B cell (primary cell): ENCODE results near the gene PTGR1. TPM values are rescaled to one million over a fixed set of nuclear protein-coding genes. Genes with fewer than 3 reads are reported as not detected.

ENCODE experiments used
- ATAC-seq: fragments of 200-7000 bp; cut with Tn5 transposase; one replicate; pipeline ENCODE4 v1.10.0; 2021; ENCODE audit warnings: low read depth, mild to moderate bottlenecking, moderate number of reproducible peaks, moderate library complexity
- CTCF ChIA-PET: fragments of 350-600 bp; sonication (Branson Sonifier 250); formaldehyde crosslinking; loops from one replicate; lab custom pipeline; 2021; ENCODE audit warnings: antibody characterized with exemption, inconsistent platforms; lab: Charles Lee
- POLR2A ChIA-PET: fragments of 350-600 bp; sonication (Branson Sonifier 250); formaldehyde crosslinking; loops from one replicate; lab custom pipeline; 2021; ENCODE audit warnings: antibody characterized with exemption; lab: Charles Lee
- DNase-seq: peaks from one replicate; pipeline ENCODE4 v3.0.0; 2013
- H2AFZ ChIP-seq: 2 replicates; pipeline ENCODE4 v1.6.1; 2012; ENCODE audit warnings: mild to moderate bottlenecking, low read depth, low read length; ENCODE audit not compliant: insufficient read depth, poor library complexity, severe bottlenecking
- H3K27ac ChIP-seq, 2 donors: 1 replicate in 1 of 2; 2 replicates in 1 of 2; pipeline ENCODE4 v1.5.1; 2012 to 2013; ENCODE audit warnings: low read length in 2 of 2, mild to moderate bottlenecking in 2 of 2, moderate library complexity in 1 of 2
- H3K27me3 ChIP-seq, 4 experiments: fragments of 200-600 bp in 1 of 4; sonication (generic) in 1 of 4; replicated peaks in 1 of 4; 1 replicate in 2 of 4; 2 replicates in 2 of 4; pipeline versions ENCODE4 v1.6.1 to v1.7.0; 2013 to 2016; ENCODE audit warnings: low read length in 3 of 4, mild to moderate bottlenecking in 2 of 4, mixed read lengths in 1 of 4, moderate library complexity in 1 of 4; ENCODE audit not compliant: insufficient read depth in 4 of 4, control insufficient read depth in 3 of 4; ENCODE audit errors: control extremely low read depth in 1 of 4
- H3K36me3 ChIP-seq, 2 experiments: replicated peaks in 1 of 2; 1 replicate in 1 of 2; 2 replicates in 1 of 2; pipeline versions ENCODE4 v1.6.1 to v1.7.1; 2013; ENCODE audit warnings: low read length in 1 of 2; ENCODE audit not compliant: insufficient read depth in 2 of 2, control insufficient read depth in 1 of 2; ENCODE audit errors: control extremely low read depth in 1 of 2, extremely low read depth in 1 of 2
- H3K4me1 ChIP-seq, 2 donors: fragments of 200-600 bp in 1 of 2; sonication (generic) in 1 of 2; 1 replicate in 1 of 2; 2 replicates in 1 of 2; pipeline versions ENCODE4 v1.5.1 to v1.6.1; 2013 to 2017; ENCODE audit warnings: low read length in 2 of 2; ENCODE audit not compliant: control insufficient read depth in 2 of 2, insufficient read depth in 2 of 2
- H3K4me2 ChIP-seq: replicated peaks from 2 replicates; pipeline ENCODE3; 2012; ENCODE audit warnings: mild to moderate bottlenecking, low read depth, low read length; ENCODE audit not compliant: poor library complexity, severe bottlenecking
- H3K4me3 ChIP-seq, 5 experiments: fragments of 200-600 bp in 1 of 5; sonication (generic) in 1 of 5; 1 replicate in 3 of 5; 2 replicates in 2 of 5; pipeline versions ENCODE4 v1.5.1 to v1.7.0; 2011 to 2016; ENCODE audit warnings: low read length in 4 of 5, mild to moderate bottlenecking in 4 of 5, low read depth in 2 of 5, control low read depth in 1 of 5, moderate library complexity in 1 of 5; ENCODE audit not compliant: insufficient read depth in 1 of 5; ENCODE audit errors: control extremely low read depth in 1 of 5, extremely low read depth in 1 of 5
- H3K79me2 ChIP-seq: fragments of 200-600 bp; sonication (generic); one replicate; pipeline ENCODE4 v1.6.0; 2016; ENCODE audit warnings: low read length; ENCODE audit not compliant: control insufficient read depth, insufficient read depth
- H3K9ac ChIP-seq: fragments of 200-600 bp; sonication (generic); 2 replicates; pipeline ENCODE4 v1.6.1; 2017; ENCODE audit warnings: mild to moderate bottlenecking, low read length, moderate library complexity
- H3K9me3 ChIP-seq, 3 donors: one replicate each; pipeline versions ENCODE4 v1.6.1 to v1.7.1; 2013; ENCODE audit warnings: low read length in 2 of 3; ENCODE audit not compliant: control insufficient read depth in 2 of 3, insufficient read depth in 1 of 3; ENCODE audit errors: control extremely low read depth in 1 of 3
- H4K20me1 ChIP-seq: 2 replicates; pipeline ENCODE4 v1.6.0; 2012; ENCODE audit warnings: mild to moderate bottlenecking, low read length; ENCODE audit not compliant: insufficient read depth, control insufficient read depth, poor library complexity, severe bottlenecking
- H3K27ac Mint-ChIP-seq: one replicate; pipeline ENCODE4 v1.8.0; 2021; ENCODE audit warnings: mixed read lengths
- H3K27me3 Mint-ChIP-seq: one replicate; pipeline ENCODE4 v1.8.0; 2021; ENCODE audit warnings: mixed read lengths
- H3K4me1 Mint-ChIP-seq: one replicate; pipeline ENCODE4 v1.8.0; 2021; ENCODE audit warnings: mixed read lengths
- H3K4me3 Mint-ChIP-seq: one replicate; pipeline ENCODE4 v1.8.0; 2021; ENCODE audit warnings: mixed read lengths
- H3K9me3 Mint-ChIP-seq: one replicate; pipeline ENCODE4 v1.8.0; 2022; ENCODE audit warnings: mixed read lengths; ENCODE audit not compliant: insufficient read depth
- EZH2 ChIP-seq: IDR thresholded peaks from 2 replicates; pipeline ENCODE4 v1.6.1; 2012; ENCODE audit warnings: borderline replicate concordance, low read depth, mild to moderate bottlenecking, moderate library complexity, low read length; ENCODE audit not compliant: insufficient read depth, poor library complexity, severe bottlenecking
- WGBS: methylation state at CpG from one replicate; pipeline ENCODE4 v1.1.5; 2013; ENCODE audit warnings: missing lambda C conversion rate; ENCODE audit not compliant: insufficient coverage; 5-methylcytosine and 5-hydroxymethylcytosine counted together
- intact Hi-C: fragments of 100-400 bp; cut with micrococcal nuclease; formaldehyde crosslinking; loops from one replicate; pipeline ENCODE4 v1.10.0; 2022
- polyA plus RNA-seq: library from polyadenylated mRNA; depleted of rRNA; stranded (reverse); fragments of >200 nt; gene quantifications from 2 replicates; pipeline ENCODE4 v1.2.3, GENCODE V29; 2012
- total RNA-seq, 2 donors: library from RNA; stranded (reverse); fragments of 120-200 nt in 1 of 2; gene quantifications; 1 replicate in 1 of 2; 2 replicates in 1 of 2; pipeline versions ENCODE4 v1.2.3 to v1.2.4, GENCODE V29; 2013 to 2022
- TF ChIP-seq, protein P1 (sequence below): fragments of 200-600 bp; IDR thresholded peaks from one replicate; pipeline ENCODE4 v1.8.0; 2022; ENCODE audit warnings: antibody characterized with exemption, mild to moderate bottlenecking

The PTGR1 gene
- total and polyA plus RNA-seq, 2 donors (not counting 1 experiment from before 2014, with no cell fraction given), result not detected

- H3K4me2 ChIP-seq, result peak overlapping the region; percentile 82
- H3K4me3 ChIP-seq, result no peak overlapping the region
- H3K36me3 ChIP-seq, result no peaks in the 10 kb centered on the region
- no peaks in the 10 kb centered on the region for H3K27me3 Mint-ChIP-seq
- peaks cover 15 to 17% of the 10 kb centered on the region in 2 donors for H3K4me1 ChIP-seq
- CTCF ChIA-PET, result no interaction called here
- ATAC-seq (no peak), DNase-seq (no peak)
- intact Hi-C loops, result loop anchor here (10.0 kb wide), 2 partner anchors 1642 to 1772 kb away; partner anchors contain the start of genes ALAD, CDC26 and PRPF4
- H3K9ac ChIP-seq, result no peak overlapping the region
- H3K4me3 Mint-ChIP-seq, result peak overlapping the region; percentile 98
- TF ChIP-seq, protein P1, sequence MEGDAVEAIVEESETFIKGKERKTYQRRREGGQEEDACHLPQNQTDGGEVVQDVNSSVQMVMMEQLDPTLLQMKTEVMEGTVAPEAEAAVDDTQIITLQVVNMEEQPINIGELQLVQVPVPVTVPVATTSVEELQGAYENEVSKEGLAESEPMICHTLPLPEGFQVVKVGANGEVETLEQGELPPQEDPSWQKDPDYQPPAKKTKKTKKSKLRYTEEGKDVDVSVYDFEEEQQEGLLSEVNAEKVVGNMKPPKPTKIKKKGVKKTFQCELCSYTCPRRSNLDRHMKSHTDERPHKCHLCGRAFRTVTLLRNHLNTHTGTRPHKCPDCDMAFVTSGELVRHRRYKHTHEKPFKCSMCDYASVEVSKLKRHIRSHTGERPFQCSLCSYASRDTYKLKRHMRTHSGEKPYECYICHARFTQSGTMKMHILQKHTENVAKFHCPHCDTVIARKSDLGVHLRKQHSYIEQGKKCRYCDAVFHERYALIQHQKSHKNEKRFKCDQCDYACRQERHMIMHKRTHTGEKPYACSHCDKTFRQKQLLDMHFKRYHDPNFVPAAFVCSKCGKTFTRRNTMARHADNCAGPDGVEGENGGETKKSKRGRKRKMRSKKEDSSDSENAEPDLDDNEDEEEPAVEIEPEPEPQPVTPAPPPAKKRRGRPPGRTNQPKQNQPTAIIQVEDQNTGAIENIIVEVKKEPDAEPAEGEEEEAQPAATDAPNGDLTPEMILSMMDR, result no peak
- no peak for TF ChIP-seq EZH2
- peaks cover 54% of the 10 kb centered on the region for H3K79me2 ChIP-seq
- 64% methylated on average over 3 of the region's 7 CpGs for WGBS
- no peaks in the 10 kb centered on the region for H3K27me3 ChIP-seq
- H3K9me3 Mint-ChIP-seq, result no peaks in the 10 kb centered on the region
- no peak overlapping the region for H2AFZ ChIP-seq
- H3K9me3 ChIP-seq, result no peaks in the 10 kb centered on the region
- POLR2A ChIA-PET, result no interaction called here
- H4K20me1 ChIP-seq, result peaks cover 3% of the 10 kb centered on the region
- H3K27ac Mint-ChIP-seq, result no peak overlapping the region
- no peak overlapping the region for H3K27ac ChIP-seq
- peaks cover 39% of the 10 kb centered on the region for H3K4me1 Mint-ChIP-seq
These were observed 33.4 kb upstream of the PTGR1 start for GRCh38 chr9:111632695-111633388.

- DNase-seq (no peak), ATAC-seq (no peak)
- Histone ChIP-seq H3K9me3 (no peaks in the 10 kb centered on the region), H3K27me3 (no peaks in the 10 kb centered on the region), H3K4me2 (peak overlapping the region; percentile 82), H3K9ac (peak overlapping the region; percentile 87), H3K4me1 (peaks cover 15 to 17% of the 10 kb centered on the region in 2 donors), H4K20me1 (no peaks in the 10 kb centered on the region), H3K27ac (peak overlapping the region; percentile 64 to 84), H3K36me3 (no peaks in the 10 kb centered on the region), H2AFZ (peak overlapping the region; percentile 95), H3K79me2 (peaks cover 47% of the 10 kb centered on the region), H3K4me3 (peak overlapping the region; percentile 65 to 92 (median 85))
- no peaks in the 10 kb centered on the region for H3K9me3 Mint-ChIP-seq
- H3K4me1 Mint-ChIP-seq, result peaks cover 39% of the 10 kb centered on the region
- H3K27ac Mint-ChIP-seq, result peak overlapping the region; percentile 73
- TF ChIP-seq EZH2, result no peak
- TF ChIP-seq, protein P1, result no peak
- WGBS, result 10% methylated on average over 3 of the region's 5 CpGs
- no peaks in the 10 kb centered on the region for H3K27me3 Mint-ChIP-seq
- intact Hi-C loops, result loop anchor here (10.0 kb wide), 2 partner anchors 1643 to 1773 kb away; partner anchors contain the start of genes ALAD, CDC26 and PRPF4
- peak overlapping the region; percentile 98 for H3K4me3 Mint-ChIP-seq
- POLR2A ChIA-PET, result interaction anchor here (0.8 to 1.3 kb wide), 4 partner anchors 29 to 748 kb away, joined by 3 to 6 read pairs (median 6); partner anchors contain the start of genes GNG10, HSDL2 and PTBP3
- CTCF ChIA-PET, result interaction anchor here (1.6 kb wide), 1 partner anchor 11 kb away, joined by 10 read pairs; no protein-coding TSS in a partner anchor
These were observed 32.6 kb upstream of the PTGR1 start for GRCh38 chr9:111632060-111632459.
